ENCODE results near the gene SNX27.

Gene SNX27

GRCh38 chr1:151635479-151636072 lies 23.7 kb downstream of the SNX27 start:
- TF ChIP-seq CTCF (IDR thresholded peaks at IDR 0.05): no peak

GRCh38 chr1:151638074-151638775 lies 26.4 kb downstream of the SNX27 start:
- TF ChIP-seq CTCF (IDR thresholded peaks at IDR 0.05): no peak

GRCh38 chr1:151638812-151639211 lies 27.0 kb downstream of the SNX27 start:
- no peak for TF ChIP-seq CTCF (IDR thresholded peaks at IDR 0.05)

GRCh38 chr1:151639466-151639865 lies 27.6 kb downstream of the SNX27 start:
- no peak for TF ChIP-seq CTCF (IDR thresholded peaks at IDR 0.05)

- no peak for TF ChIP-seq CTCF (IDR thresholded peaks at IDR 0.05)
These were observed 29.4 kb downstream of the SNX27 start for GRCh38 chr1:151641229-151641628.

- TF ChIP-seq CTCF (IDR thresholded peaks at IDR 0.05): no peak
These were observed 32.2 kb downstream of the SNX27 start for GRCh38 chr1:151644001-151644400.

- TF ChIP-seq CTCF (IDR thresholded peaks at IDR 0.05): no peak
These were observed 41.5 kb downstream of the SNX27 start for GRCh38 chr1:151653397-151653796.
